GM21367 (cell line): ENCODE measurements around the gene TRIM14.
A peak's percentile ranks its signal among the peaks of the same experiment; 100 is the strongest.
"Not testable (repeated sequence)": the region's sequence is repeated elsewhere in the genome, so short reads cannot be mapped to it uniquely, and the experiment has no call there.

Experiments used
- ATAC-seq: cut with Tn5 transposase; IDR thresholded peaks from one replicate; pipeline ENCODE4 v1.9.1; 2021; ENCODE audit not compliant: unreplicated experiment

TRIM14 gene

DNA sequence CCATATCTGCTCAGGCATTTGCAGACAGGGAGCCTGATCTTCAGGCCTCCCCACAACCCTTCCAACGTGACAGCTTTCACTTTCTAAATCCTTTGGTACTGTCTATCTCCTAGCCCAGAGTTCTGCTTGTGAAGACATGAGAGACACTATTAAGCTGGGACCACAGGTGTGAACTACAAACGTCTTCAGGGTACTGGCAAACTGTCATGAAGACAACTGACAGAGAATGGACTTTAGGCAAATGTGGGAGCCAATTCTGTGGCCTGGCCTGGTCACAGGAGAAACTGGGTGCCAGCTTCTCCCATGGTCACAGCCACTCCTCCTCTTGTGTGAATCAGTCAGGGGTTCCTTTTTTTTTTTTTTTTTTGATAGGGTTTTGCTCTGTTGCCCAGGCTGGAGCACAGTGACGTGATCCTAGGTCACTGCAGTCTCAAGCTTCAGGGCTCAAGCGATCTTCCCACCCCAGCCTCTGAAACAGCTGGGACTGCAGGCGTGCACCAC, 10.4 kb downstream of the TRIM14 start:
- peak; percentile 69 for ATAC-seq

- ATAC-seq = no peak
Measured at GRCh38 chr9:98107926-98108325, 11.1 kb downstream of the TRIM14 start.

- ATAC-seq = no peak
Measured at GRCh38 chr9:98105006-98105405, 14.0 kb downstream of the TRIM14 start.

DNA sequence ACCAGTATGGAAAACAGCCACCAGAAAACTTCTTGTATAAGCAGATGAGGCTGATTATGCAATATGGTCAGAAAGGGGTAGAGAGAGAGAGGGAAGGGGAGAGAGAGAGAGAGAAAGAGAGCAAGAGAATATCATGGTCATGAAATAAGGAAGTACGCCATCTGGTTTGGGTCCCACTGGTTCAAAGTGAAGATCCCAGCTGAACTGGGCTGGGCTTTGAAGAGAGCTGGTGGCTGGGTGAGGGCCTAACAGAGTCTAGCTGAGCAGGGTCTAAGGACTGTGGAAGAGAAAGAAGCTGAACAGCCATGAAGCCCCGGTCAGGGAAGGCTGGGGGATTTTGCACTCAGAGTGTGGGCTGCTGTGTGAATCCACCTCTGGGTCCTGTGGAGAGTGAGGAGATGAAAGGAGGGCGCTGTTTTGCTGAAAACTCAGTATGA, 14.6 kb downstream of the TRIM14 start:
- no peak for ATAC-seq

- peak; percentile 92 for ATAC-seq
Measured at GRCh38 chr9:98101868-98102273, 17.2 kb downstream of the TRIM14 start.

GRCh38 chr9:98101416-98101815, 17.6 kb downstream of the TRIM14 start:
- no peak for ATAC-seq

- ATAC-seq = no peak
Measured at GRCh38 chr9:98100456-98100855, 18.6 kb downstream of the TRIM14 start.

DNA sequence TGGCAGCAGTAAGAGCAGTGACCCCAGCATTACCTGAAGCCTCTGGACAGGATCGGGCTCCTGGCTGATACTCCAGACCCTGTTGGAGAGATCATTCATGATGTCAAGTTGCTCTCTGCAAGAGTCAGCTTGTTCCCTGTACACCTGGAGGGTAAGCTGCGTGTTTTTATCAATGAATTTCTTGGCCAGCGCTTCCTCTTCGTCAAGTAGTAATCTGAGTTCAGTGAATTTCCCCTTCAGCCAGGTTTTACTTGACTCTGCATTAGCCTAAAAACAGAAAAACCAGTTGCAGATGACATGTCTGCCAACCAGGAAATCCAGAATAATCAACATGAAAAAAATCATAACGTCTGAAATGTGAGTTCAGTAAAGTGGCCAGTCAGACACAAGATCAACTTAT, 19.1 kb downstream of the TRIM14 start:
- no peak for ATAC-seq

DNA sequence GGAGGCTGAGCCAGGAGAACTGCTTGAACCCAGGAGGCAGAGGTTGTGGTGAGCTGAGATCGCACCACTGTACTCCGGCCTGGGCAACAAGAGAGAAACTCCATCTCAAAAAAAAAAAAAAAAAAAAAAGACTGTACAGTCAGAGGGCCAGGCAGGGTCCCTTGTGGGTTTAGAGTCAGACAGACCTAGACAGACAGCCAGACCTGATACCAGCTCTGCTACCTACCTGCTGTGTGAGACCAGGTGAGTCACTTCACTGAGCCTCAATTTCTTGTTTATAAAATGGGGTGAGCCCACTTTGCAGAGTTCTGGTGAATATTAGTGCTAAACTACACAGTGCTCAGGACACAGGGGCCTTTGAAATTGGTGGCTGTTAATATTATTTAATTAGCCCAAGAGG, 19.7 kb downstream of the TRIM14 start:
- ATAC-seq = no peak

DNA sequence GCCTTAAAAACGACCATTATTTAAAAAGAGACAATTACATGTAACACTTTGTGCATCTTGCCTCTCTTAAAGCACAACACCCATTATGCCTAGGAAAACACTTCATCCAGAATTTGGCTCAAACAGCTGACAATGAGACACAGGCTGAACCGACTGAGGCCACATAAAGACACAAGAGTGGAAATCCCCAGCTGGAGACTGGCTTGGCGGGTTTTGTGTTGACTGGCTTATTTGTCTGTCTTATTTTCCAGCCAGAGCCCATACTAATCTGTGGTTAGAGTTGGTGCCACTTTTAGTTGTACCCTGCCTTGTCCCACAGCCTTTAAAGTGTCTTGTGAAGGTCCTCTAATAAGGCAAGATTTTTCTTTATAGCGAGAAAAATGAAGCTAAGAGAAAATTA, 21.2 kb downstream of the TRIM14 start:
- ATAC-seq = no peak

GRCh38 chr9:98096091-98096490, 22.9 kb downstream of the TRIM14 start:
- ATAC-seq = no peak

DNA sequence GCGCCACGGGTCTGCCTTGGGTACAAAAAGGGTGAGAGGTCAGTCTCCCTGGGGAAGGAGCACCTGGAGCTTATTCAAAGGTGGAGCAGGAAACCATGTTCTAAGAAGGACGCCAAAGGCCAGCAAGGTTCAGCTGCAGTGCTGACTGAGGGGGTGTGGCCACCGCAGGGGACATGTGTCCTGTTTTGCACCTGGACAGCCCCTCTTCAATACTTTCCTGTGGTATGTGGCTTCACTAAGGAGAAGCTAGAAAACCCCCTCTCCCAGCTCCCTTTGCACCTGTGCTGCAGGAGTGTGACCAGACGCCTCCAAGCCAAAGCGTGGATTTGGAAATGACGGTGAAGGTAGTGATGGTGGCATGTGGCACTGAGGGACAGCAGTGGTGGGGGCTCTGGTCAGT, 23.6 kb downstream of the TRIM14 start:
- ATAC-seq = no peak

DNA sequence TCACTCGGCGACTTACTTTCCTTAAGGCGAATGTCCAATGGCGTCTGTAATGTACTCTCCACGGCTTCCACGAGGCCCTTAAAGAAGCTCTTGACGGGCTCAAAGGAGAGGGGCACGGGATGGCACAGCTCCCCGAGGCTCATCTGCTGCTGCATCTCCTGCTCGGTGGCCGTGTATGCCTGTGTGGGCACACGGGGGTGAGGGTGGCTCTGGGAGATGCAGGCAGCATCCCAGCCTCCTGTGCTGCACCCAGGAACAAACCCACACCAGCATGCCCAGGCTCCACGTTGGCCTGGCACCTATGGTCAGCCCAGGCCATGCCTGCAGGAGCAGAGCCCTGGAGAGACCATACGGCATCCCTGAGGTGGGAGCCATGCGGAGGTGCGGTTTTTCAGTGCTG, 24.2 kb downstream of the TRIM14 start:
- ATAC-seq = no peak

- no peak for ATAC-seq
Measured at GRCh38 chr9:98094316-98094715, 24.7 kb downstream of the TRIM14 start.

- no peak for ATAC-seq
Measured at GRCh38 chr9:98092613-98092931, 26.4 kb downstream of the TRIM14 start.

DNA sequence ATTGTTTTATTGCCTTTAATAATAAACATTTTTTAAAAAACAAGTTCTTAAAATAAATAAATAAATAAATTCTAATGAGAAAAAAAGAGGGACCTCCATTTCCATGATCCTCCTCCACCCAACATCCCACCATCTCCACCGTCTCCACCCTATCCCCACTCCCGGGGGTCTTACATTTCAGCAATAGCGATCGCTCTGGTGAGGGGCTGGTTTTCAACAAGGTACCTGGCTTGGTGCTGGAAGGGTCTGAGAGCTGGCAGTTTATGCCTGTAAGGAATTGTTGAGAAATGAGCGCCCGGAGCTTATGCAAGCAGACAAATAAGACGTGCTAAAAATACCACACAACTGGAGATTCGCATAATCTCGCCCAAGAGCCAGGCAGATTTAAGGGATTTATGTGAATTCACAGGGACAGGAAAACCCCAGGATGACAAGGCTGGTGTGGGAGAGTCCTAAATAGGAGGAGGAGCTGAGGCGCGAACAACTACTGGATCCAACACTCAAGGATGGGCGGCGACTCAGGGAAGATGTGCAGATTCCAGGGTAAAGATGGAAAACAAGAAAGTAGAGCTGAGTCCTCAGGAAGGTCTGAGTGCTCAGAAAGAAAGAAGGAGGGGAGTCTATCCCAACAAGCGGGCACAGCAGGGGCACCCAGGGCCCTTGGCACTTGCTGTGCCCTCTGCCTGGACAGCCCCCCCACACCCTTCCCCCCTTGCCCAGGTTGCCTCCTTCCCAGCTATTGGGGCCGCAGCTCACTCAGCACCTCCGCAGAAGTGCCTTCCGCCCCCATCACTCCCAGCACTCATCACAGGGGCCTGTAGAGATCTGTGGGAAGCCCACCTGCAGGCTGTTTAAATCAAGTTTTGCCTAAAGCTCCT, 27.0 kb downstream of the TRIM14 start:
- no peak for ATAC-seq

GRCh38 chr9:98090674-98091073, 28.3 kb downstream of the TRIM14 start:
- ATAC-seq = not testable (repeated sequence)

- ATAC-seq = no peak
Measured at GRCh38 chr9:98087420-98088354, 31.3 kb downstream of the TRIM14 start.

- ATAC-seq = no peak
Measured at GRCh38 chr9:98086461-98086860, 32.6 kb downstream of the TRIM14 start.

DNA sequence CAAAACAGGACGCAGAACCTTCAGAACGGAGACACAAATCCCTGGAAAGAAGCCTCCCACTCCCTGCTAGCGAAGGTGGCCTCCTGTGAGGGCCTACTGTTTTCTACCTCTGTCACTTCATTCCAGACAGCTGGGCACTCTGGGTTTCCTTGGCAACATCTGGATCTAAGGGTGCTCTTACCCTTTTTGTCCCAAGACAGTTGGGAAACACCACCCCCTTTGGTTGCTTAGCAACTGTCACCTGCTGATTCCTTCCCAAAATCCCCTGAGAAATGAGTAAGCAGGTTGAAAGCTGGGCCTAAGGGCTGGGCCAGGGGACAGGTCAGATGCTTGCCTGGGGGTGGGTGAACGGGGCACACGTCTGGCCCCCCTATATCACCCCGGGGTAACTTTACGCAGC, 33.1 kb downstream of the TRIM14 start:
- ATAC-seq = no peak

DNA sequence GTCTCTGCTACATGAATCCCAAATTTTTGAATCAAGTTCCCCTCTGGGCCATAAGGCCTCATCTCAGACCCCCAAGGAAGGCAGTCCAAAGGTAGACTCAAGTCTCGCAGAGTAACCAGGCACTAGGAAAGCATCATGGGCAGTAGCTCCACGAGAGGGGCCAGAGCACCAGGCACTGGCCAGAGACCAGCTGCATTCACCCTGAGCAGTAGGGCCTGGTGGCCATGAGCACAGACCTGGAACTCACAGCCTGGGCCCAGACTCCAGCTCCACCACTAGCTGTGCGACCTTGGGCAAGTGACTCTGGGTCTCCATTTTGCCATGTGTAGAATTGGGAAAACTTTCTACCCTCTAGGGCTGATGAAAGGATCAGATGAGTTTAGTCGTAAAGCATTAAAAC, 34.0 kb downstream of the TRIM14 start:
- no peak for ATAC-seq

GRCh38 chr9:98084396-98084795, 34.6 kb downstream of the TRIM14 start:
- no peak for ATAC-seq
